ENCODE results near the gene TENM4.

Gene TENM4

DNA sequence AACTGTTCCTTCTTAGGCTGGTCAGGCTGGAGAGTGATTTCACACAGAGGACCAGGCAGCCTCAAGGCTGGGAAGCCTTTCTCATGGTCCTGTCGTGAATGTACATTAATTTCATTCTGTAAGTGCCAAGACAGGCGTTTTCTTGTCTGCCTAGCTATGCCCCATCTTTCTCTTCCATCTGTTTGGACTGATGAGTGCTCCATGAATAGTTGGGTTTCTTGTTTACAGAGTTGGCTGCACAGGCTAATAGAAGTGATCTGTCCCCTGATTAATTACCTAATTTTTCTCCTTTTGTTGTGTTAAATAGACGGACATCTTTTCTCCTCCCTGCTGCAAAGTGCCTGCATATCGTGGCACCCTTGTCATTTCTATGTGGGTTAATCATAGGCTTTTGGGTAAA lies 730.4 kb downstream of the TENM4 start:
- no peak overlapping the region for H3K4me3 ChIP-seq (ENCODE audit: low read depth, low read length)

DNA sequence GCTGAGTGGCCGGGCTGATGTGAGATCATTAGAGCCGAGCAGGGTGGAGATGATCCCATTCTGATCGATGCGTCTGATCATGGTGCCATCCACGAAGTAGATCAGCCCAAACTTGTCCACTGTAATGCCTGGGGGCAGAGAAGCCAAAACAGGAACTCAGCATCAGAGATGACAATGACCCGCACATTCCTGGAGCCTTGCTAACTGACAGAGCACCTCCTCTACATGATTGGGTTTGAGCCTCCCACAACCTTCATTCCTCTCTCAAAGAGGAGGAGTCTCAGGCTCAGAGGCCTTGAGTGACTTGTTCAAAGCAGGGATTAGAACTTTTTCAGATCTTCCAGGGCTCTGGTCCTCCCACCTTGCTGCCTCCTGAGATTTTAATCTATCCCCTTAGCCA lies 732.4 kb downstream of the TENM4 start:
- no peak for DNase-seq (ENCODE audit: low read depth)
- no peak overlapping the region for H3K4me3 ChIP-seq (ENCODE audit: low read depth, low read length)

More for the DNA sequence above, 730.4 kb downstream of the TENM4 start:
- no peak for DNase-seq (ENCODE audit: low read depth)

GRCh38 chr11:78706551-78706950 lies 734.3 kb downstream of the TENM4 start:
- H3K4me3 ChIP-seq (ENCODE audit: low read depth, low read length) = no peak overlapping the region
- DNase-seq (ENCODE audit: low read depth) = no peak

DNA sequence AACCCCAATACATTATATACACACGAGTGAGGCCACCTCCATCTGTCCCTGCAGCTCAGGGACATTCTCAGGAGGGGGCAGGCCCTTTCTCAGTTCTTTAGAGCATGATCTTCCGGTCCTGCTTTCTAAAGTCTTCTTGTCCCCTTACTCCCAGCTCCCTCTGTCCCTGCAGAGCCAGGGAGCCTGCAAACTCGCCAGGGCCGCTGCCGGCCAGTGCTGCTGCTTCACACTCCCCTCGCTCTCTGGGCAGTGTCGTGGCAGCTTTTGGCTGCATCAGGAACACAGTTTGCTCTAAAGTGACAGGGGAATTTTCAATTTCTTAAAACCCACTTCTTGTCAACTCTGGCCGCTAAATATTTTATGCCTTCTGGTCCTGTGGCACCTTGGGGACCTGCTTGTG lies 736.0 kb downstream of the TENM4 start:
- no peak overlapping the region for H3K4me3 ChIP-seq (ENCODE audit: low read depth, low read length)
- no peak for DNase-seq (ENCODE audit: low read depth)

DNA sequence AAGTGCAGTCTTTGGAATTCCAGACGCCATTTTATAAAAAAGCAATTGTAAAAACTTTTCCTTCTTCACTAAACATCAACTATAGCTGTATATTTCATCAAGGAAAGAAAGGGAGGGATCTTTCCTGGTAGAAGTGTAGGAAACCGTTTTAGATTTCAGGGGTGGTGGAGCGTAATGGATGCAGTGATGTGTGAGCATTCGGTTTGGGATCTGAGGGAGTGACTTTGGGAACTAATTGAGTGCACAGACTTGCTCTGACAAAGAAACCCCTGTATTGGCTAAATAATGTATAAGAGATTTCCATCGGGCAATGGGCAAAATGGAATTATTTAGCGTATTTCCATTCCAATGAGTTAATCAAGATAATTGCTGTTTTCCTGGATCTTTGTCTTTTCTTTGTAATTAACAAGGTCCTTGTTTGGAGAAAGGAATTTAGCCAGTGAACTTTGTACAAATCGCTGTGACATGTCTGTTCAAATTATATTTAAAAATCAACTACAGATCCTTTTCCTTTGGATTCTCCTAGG lies 741.2 kb downstream of the TENM4 start:
- no peak overlapping the region for H3K4me3 ChIP-seq (ENCODE audit: low read depth, low read length)
- no peak for DNase-seq (ENCODE audit: low read depth)

DNA sequence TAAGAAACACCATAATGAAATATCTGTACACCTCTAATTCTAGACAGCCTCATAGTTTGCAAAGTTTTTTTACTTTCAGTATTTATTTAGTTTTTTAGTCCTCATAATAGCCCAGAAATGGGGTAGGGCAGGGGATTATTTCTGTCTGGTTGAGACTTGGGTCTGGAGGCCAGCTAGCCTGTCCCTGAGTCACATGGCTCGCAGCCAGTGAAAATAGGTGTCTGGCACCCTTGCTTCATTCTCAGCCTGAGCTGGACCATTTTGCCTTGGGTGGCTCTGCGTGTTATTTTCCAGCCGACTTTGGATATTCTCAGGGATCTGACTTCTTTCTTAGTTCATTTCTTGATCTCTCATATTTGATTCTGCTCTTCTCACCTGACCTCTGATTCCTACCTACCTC lies 742.2 kb downstream of the TENM4 start:
- DNase-seq (ENCODE audit: low read depth) = peak; percentile 40
- no peak overlapping the region for H3K4me3 ChIP-seq (ENCODE audit: low read depth, low read length)

DNA sequence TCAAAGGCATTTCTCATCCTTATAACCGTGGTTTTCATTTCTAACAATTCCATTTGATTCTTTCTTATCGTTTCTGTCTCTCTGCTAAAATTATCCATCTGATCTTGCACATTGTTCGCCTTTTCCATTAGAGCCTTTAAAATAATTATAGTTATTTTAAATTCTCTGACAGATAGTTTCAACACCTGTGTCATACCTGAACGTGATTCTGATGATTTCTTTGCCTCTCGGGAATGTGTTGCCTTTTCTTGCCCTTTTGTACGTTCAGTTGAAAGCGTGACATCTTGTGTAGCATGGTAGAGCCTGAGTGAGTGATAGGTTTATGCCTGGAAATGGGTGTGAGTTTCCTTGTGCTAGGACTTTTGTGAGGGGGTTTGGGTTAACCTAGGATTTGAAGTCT lies 744.7 kb downstream of the TENM4 start:
- no peak for DNase-seq (ENCODE audit: low read depth)

DNA sequence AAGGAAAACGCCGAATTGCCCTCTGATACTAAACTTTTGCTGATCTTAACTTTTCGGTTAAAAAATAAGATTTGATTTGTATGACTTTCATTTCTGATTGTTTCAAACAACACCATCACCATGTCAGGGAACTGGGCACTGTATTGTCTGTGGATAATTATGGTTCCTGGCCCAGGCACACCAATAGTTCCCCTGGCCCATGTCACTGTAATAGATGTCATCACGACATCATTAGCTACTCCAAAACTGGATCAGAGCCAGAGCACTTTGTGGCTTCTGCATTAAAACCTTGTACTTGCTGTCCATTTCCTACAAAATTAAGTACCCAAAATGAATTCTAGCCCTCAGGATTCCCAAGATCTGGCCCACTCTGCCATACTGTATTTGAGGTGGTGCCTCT lies 746.7 kb downstream of the TENM4 start:
- H3K4me3 ChIP-seq (ENCODE audit: low read depth, low read length) = no peak overlapping the region
- no peak for DNase-seq (ENCODE audit: low read depth)

More for the DNA sequence above, 744.7 kb downstream of the TENM4 start:
- no peak overlapping the region for H3K4me3 ChIP-seq (ENCODE audit: low read depth, low read length)

DNA sequence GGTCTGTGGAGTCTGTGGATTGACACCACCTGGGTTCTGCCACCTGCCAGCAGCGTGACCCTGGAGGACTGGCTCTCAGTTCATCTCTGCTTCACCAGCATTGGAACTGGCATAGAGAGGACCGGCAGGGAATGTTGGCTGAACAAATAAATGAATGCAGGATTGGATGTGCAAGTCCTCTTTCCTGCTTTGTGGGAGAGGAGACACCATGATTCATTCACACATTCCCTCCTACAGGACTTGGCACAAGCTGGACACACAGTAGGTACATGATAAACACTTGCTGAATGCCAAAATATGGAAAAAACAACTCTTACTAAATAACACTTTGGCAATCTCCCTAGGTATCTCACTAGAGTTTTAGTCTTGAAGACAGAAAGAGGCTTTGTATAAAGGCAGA lies 749.6 kb downstream of the TENM4 start:
- H3K4me3 ChIP-seq (ENCODE audit: low read depth, low read length) = no peak overlapping the region
- DNase-seq (ENCODE audit: low read depth) = no peak

GRCh38 chr11:78690352-78690987 lies 750.4 kb downstream of the TENM4 start:
- no peak overlapping the region for H3K4me3 ChIP-seq (ENCODE audit: low read depth, low read length)
- DNase-seq (ENCODE audit: low read depth) = no peak

DNA sequence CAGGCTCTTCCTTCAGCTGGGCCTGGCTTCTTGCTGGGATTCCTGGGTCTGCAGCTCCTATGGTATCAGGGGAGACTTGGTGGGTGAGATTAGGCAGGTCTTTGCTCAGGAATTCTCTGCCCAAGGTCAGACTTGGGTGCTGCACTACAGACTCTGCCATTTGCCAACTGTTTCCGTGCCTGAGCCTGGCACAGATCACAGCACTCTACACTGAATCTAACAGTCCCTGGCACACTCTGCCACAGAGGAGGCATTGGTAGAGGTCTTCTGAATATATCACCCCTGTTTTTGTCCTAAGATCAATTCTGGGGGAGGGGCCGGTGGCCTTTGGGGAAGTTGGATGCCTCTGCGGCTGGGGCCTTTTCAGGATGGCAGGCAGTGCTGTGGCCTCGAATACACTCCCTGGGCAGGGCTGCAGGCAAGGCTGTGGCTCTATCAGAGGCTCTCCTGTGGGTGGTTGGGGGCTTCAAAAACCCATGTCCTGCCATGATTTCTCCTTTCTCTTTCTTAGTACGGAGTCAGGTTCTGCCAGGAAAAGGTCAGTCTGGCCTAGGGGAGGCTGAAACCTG lies 751.2 kb downstream of the TENM4 start:
- no peak for DNase-seq (ENCODE audit: low read depth)
- no peak overlapping the region for H3K4me3 ChIP-seq (ENCODE audit: low read depth, low read length)

- no peak overlapping the region for H3K4me3 ChIP-seq (ENCODE audit: low read depth, low read length)
Measured at GRCh38 chr11:78689101-78689500, 751.7 kb downstream of the TENM4 start.

GRCh38 chr11:78688460-78688859 lies 752.4 kb downstream of the TENM4 start:
- H3K4me3 ChIP-seq (ENCODE audit: low read depth, low read length) = no peak overlapping the region
- no peak for DNase-seq (ENCODE audit: low read depth)

More at GRCh38 chr11:78689101-78689500, 751.7 kb downstream of the TENM4 start:
- DNase-seq (ENCODE audit: low read depth) = no peak

- H3K4me3 ChIP-seq (ENCODE audit: low read depth, low read length) = no peak overlapping the region
- no peak for DNase-seq (ENCODE audit: low read depth)
Measured at GRCh38 chr11:78685156-78685555, 755.7 kb downstream of the TENM4 start.

- H3K4me3 ChIP-seq (ENCODE audit: low read depth, low read length) = no peak overlapping the region
- DNase-seq (ENCODE audit: low read depth) = no peak
Measured at GRCh38 chr11:78684377-78684776, 756.5 kb downstream of the TENM4 start.

DNA sequence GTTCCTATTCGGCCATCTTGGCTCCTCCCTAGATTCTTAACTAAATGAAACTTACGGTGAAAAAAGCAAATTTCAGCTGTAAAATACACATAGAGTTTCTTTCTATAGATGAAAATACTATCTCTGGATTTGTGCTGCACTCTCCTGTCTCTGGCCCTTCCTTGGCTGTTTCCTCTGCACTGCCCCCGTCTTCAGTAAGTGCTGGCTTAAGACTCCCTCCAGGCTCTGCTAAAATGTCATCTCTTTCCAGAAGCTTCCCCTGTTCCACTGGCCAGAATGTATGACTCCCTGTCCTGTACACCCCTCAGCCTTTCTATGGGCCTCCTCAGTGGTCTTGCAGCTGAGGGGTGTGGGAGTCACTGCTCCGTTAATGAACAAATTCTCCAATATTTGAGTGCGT lies 757.1 kb downstream of the TENM4 start:
- H3K4me3 ChIP-seq (ENCODE audit: low read depth, low read length) = no peak overlapping the region
- DNase-seq (ENCODE audit: low read depth) = no peak

GRCh38 chr11:78676026-78676557 lies 764.7 kb downstream of the TENM4 start:
- DNase-seq (ENCODE audit: low read depth) = no peak

DNA sequence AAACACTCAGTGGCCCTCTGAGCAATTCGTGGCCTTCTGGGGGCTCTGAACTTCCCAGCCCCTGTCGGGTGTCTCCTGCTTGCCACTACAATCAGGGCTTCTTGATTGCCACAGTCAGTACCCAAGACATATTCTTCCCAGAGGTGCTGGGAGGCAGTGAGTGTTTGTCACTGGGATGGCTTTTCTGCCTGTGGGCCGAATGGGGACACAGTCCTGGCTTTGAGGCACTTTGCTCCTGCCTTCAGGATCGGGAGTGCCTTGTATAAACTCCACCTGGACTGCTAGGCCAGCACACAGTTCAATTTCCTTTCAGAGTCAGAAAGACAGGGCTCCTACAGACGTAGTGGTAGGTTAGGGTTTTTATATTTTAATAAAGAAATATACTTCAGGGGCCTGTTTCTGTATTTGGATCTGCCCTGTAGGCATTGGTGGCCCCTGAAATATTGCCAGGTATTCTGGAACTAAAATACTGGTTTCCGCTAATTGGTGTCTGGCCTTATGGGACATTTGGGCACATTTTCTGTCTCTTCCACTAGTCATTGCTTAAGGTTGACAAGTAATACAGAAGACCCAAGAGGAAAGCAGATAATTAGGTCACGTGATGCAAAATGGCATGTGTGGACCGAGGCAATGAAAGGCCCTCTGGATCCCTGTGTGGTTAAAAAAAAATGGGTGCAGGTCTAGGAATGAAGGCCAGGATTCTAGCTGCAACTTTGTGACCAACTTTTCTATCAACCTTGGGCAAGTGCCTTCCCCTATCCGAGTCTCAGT lies 767.8 kb downstream of the TENM4 start:
- H3K4me3 ChIP-seq (ENCODE audit: low read depth, low read length) = no peak overlapping the region
- DNase-seq (ENCODE audit: low read depth) = no peak

More at GRCh38 chr11:78676026-78676557, 764.7 kb downstream of the TENM4 start:
- H3K4me3 ChIP-seq (ENCODE audit: low read depth, low read length) = no peak overlapping the region

- DNase-seq (ENCODE audit: low read depth) = no peak
- no peak overlapping the region for H3K4me3 ChIP-seq (ENCODE audit: low read depth, low read length)
Measured at GRCh38 chr11:78669249-78669648, 771.6 kb downstream of the TENM4 start.

DNA sequence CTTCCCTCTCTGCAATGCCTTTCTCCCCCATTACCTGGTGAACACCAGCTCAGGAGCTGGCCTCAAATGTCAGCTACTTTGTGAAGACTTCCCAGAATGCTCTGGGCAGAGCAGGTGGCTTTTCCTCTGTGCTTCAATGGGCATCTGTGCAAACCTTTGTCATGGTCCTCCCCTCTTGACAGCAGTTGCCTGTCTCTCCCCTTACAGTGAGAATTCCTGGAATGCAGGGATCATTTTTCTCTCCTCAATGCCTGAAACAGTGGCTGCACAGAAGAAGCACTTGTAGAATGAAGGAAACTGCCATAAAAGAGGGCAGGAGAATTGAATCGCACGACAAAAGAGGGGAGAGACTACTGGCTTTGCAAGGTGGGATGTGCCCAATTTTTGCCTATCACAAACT lies 773.4 kb downstream of the TENM4 start:
- no peak for DNase-seq (ENCODE audit: low read depth)
- H3K4me3 ChIP-seq (ENCODE audit: low read depth, low read length) = no peak overlapping the region
